ENCODE results near the gene TTC28.

Gene TTC28

DNA sequence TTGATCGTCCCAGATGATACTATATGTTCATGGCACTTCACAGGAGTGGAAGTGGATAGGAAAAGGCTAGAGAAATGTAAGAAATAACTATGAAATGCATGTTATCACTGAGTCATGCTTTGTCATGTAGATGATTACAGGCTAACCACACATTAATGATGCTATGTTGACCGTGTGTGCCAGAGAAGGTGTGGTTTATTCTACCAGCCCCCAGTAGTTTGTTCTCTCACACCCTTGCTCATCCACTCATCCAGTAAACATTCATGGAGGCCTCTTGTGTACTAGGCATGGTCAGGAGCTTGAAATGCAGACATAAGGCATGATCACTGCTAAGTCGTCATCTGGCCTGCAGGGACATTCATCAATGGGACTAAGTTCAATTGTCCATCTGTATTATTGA is 607.6 kb downstream of the TTC28 start:
- TF ChIP-seq ZBTB7A (IDR thresholded peaks at IDR 0.05; ENCODE audit: low read depth): no peak
- no peak for TF ChIP-seq CEBPB (IDR thresholded peaks at IDR 0.05)
- no peak for TF ChIP-seq EP300 (IDR thresholded peaks at IDR 0.05; ENCODE audit: borderline replicate concordance)
- TF ChIP-seq NFIC (IDR thresholded peaks at IDR 0.05): no peak

DNA sequence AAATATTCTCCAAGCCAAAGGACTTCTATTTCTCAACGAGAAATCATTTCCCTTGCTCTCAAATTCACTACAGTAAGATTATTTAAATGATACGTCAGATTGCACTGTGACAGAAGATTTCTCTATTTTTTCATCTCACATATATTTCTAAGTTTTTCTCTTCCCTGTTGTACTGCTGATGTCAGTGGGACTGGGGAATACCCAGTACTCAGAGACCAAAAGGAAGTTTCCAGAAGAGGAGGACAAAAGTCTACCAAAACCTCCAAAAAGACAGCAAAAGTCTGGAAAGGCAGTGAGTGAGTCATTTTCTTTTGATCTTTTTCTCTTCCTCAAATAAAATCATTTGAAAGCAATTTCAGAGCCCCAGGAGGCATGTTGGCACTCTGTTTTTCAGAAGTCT is 610.8 kb downstream of the TTC28 start:
- TF ChIP-seq ZBTB7A (IDR thresholded peaks at IDR 0.05; ENCODE audit: low read depth) (no peak), EGR1 (IDR thresholded peaks at IDR 0.05) (no peak), RAD21 (IDR thresholded peaks at IDR 0.05; ENCODE audit: low read depth) (no peak), NFIC (IDR thresholded peaks at IDR 0.05) (no peak), EP300 (IDR thresholded peaks at IDR 0.05; ENCODE audit: borderline replicate concordance) (no peak), TEAD4 (IDR thresholded peaks at IDR 0.05) (no peak), TCF12 (IDR thresholded peaks at IDR 0.05; ENCODE audit: low read depth) (no peak), CREB1 (IDR thresholded peaks at IDR 0.05; ENCODE audit: low read depth) (no peak), FOXM1 (IDR thresholded peaks at IDR 0.05; ENCODE audit: borderline replicate concordance, low read depth) (no peak), YY1 (IDR thresholded peaks at IDR 0.05; ENCODE audit: low read depth) (no peak), CEBPB (IDR thresholded peaks at IDR 0.05) (no peak), TAF1 (IDR thresholded peaks at IDR 0.05; ENCODE audit: low read depth) (no peak)
- TF ChIP-seq, protein P1, sequence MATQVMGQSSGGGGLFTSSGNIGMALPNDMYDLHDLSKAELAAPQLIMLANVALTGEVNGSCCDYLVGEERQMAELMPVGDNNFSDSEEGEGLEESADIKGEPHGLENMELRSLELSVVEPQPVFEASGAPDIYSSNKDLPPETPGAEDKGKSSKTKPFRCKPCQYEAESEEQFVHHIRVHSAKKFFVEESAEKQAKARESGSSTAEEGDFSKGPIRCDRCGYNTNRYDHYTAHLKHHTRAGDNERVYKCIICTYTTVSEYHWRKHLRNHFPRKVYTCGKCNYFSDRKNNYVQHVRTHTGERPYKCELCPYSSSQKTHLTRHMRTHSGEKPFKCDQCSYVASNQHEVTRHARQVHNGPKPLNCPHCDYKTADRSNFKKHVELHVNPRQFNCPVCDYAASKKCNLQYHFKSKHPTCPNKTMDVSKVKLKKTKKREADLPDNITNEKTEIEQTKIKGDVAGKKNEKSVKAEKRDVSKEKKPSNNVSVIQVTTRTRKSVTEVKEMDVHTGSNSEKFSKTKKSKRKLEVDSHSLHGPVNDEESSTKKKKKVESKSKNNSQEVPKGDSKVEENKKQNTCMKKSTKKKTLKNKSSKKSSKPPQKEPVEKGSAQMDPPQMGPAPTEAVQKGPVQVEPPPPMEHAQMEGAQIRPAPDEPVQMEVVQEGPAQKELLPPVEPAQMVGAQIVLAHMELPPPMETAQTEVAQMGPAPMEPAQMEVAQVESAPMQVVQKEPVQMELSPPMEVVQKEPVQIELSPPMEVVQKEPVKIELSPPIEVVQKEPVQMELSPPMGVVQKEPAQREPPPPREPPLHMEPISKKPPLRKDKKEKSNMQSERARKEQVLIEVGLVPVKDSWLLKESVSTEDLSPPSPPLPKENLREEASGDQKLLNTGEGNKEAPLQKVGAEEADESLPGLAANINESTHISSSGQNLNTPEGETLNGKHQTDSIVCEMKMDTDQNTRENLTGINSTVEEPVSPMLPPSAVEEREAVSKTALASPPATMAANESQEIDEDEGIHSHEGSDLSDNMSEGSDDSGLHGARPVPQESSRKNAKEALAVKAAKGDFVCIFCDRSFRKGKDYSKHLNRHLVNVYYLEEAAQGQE (IDR thresholded peaks at IDR 0.05; ENCODE audit: low read depth): no peak
- TF ChIP-seq, protein P2, sequence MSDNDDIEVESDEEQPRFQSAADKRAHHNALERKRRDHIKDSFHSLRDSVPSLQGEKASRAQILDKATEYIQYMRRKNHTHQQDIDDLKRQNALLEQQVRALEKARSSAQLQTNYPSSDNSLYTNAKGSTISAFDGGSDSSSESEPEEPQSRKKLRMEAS (IDR thresholded peaks at IDR 0.05): no peak
- TF ChIP-seq, protein P3, sequence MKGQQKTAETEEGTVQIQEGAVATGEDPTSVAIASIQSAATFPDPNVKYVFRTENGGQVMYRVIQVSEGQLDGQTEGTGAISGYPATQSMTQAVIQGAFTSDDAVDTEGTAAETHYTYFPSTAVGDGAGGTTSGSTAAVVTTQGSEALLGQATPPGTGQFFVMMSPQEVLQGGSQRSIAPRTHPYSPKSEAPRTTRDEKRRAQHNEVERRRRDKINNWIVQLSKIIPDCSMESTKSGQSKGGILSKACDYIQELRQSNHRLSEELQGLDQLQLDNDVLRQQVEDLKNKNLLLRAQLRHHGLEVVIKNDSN (IDR thresholded peaks at IDR 0.05): no peak

DNA sequence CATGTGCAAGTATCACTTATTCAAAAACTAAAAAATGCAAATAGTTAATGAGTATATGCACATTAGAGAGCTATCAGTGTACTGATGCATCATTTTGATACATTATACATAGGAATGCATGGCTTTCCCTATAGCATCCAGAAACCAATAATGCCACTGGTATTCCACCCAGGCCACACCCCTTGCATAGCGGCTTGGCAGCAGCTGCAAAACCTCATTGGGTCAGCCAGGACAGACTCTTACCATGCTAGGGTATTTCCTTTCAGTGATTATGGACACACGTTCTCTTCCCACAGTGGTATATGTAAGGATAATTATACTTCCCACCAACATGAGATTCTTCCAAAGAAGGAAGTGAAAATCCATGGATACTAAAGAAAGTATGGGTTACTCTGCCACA is 614.7 kb downstream of the TTC28 start:
- TF ChIP-seq EP300 (IDR thresholded peaks at IDR 0.05; ENCODE audit: borderline replicate concordance) (no peak), NFIC (IDR thresholded peaks at IDR 0.05) (no peak), TCF12 (IDR thresholded peaks at IDR 0.05; ENCODE audit: low read depth) (no peak), CEBPB (IDR thresholded peaks at IDR 0.05) (no peak)
- TF ChIP-seq, protein P2 (IDR thresholded peaks at IDR 0.05): no peak

DNA sequence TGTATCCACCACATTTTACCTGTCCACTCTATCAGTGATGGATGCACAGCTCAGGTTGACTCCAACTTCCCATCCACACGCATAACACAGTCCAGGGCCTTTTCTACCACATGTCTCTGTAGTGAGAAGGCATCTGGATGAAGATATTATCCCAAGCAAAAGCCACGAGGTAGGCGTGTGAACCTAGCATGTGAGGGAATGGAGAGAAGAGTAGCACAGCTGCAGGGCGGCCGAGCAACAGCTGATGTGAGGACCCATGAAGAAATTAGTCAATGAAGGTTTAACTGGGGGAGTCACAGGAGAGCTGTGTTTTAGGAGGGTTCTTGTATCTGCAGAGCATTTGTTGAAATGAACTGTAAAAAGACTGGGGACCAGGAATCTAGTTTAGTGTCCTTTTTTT is 616.0 kb downstream of the TTC28 start:
- TF ChIP-seq, protein P3 (IDR thresholded peaks at IDR 0.05): no peak
- TF ChIP-seq TAF1 (IDR thresholded peaks at IDR 0.05; ENCODE audit: low read depth) (no peak), FOXM1 (IDR thresholded peaks at IDR 0.05; ENCODE audit: borderline replicate concordance, low read depth) (no peak), EP300 (IDR thresholded peaks at IDR 0.05; ENCODE audit: borderline replicate concordance) (no peak), CREB1 (IDR thresholded peaks at IDR 0.05; ENCODE audit: low read depth) (no peak), YY1 (IDR thresholded peaks at IDR 0.05; ENCODE audit: low read depth) (no peak), EGR1 (IDR thresholded peaks at IDR 0.05) (no peak), TCF12 (IDR thresholded peaks at IDR 0.05; ENCODE audit: low read depth) (no peak), ZBTB7A (IDR thresholded peaks at IDR 0.05; ENCODE audit: low read depth) (no peak), NFIC (IDR thresholded peaks at IDR 0.05) (no peak), CEBPB (IDR thresholded peaks at IDR 0.05) (no peak), RAD21 (IDR thresholded peaks at IDR 0.05; ENCODE audit: low read depth) (no peak)
- TF ChIP-seq, protein P2 (IDR thresholded peaks at IDR 0.05): no peak
- TF ChIP-seq, protein P1 (IDR thresholded peaks at IDR 0.05; ENCODE audit: low read depth): no peak

DNA sequence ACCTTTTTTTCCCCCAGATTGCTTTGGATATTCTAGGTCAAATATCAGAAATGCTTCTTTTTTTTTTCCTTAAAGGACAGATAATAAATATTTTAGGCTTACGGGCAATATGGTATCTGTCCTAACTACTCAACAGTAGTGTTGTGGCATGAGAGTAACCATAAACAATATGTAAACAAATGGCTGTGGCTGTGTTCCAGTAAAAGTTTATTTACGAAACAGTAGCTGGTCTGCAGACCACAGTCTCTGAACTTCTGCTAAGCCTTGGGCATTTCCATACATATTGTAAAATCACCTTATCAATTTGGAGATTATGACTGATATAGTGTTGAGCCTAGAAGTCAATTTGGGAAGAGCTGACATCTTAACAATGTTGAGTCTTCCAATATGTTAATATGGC is 621.6 kb downstream of the TTC28 start:
- no peak for TF ChIP-seq CEBPB (IDR thresholded peaks at IDR 0.05)
- TF ChIP-seq, protein P3 (IDR thresholded peaks at IDR 0.05): no peak
- no peak for TF ChIP-seq RAD21 (IDR thresholded peaks at IDR 0.05; ENCODE audit: low read depth)
- TF ChIP-seq YY1 (IDR thresholded peaks at IDR 0.05; ENCODE audit: low read depth): no peak
- no peak for TF ChIP-seq TAF1 (IDR thresholded peaks at IDR 0.05; ENCODE audit: low read depth)
- no peak for TF ChIP-seq FOXM1 (IDR thresholded peaks at IDR 0.05; ENCODE audit: borderline replicate concordance, low read depth)
- TF ChIP-seq ZBTB7A (IDR thresholded peaks at IDR 0.05; ENCODE audit: low read depth): no peak
- TF ChIP-seq EGR1 (IDR thresholded peaks at IDR 0.05): no peak
- TF ChIP-seq CREB1 (IDR thresholded peaks at IDR 0.05; ENCODE audit: low read depth): no peak
- TF ChIP-seq, protein P2 (IDR thresholded peaks at IDR 0.05): no peak
- no peak for TF ChIP-seq TEAD4 (IDR thresholded peaks at IDR 0.05)
- no peak for TF ChIP-seq NFIC (IDR thresholded peaks at IDR 0.05)
- TF ChIP-seq, protein P1 (IDR thresholded peaks at IDR 0.05; ENCODE audit: low read depth): no peak
